NCI-H2171 (cell line): Measurements from ENCODE around the gene SMIM26.
"Not testable (repeated sequence)": the region's sequence is repeated elsewhere in the genome, so short reads cannot be mapped to it uniquely, and the experiment has no call there.

Experiments used
- DNase-seq: peaks from one replicate; lab custom pipeline; 2025; lab: John Stamatoyannopoulos, UW

The SMIM26 gene

GRCh38 chr20:18566892-18567738, at the start of gene SMIM26:
Gene SMIM26, plus strand, starts transcription at chr20:18567432. Its CDS starts 47 bp downstream, at chr20:18567479.
- peak; percentile 96 for DNase-seq

GRCh38 chr20:18522066-18522465, 45.2 kb upstream of the SMIM26 start:
- DNase-seq = not testable (repeated sequence)

GRCh38 chr20:18523066-18523465, 44.2 kb upstream of the SMIM26 start:
- no peak for DNase-seq

- DNase-seq = no peak
Observed at GRCh38 chr20:18524646-18525045, 42.6 kb upstream of the SMIM26 start.

- DNase-seq = not testable (repeated sequence)
Observed at GRCh38 chr20:18526761-18527160, 40.5 kb upstream of the SMIM26 start.

GRCh38 chr20:18527339-18527738, 39.9 kb upstream of the SMIM26 start:
- DNase-seq = no peak

- no peak for DNase-seq
Observed at GRCh38 chr20:18527836-18528235, 39.4 kb upstream of the SMIM26 start.

GRCh38 chr20:18529041-18529440, 38.2 kb upstream of the SMIM26 start:
- DNase-seq = no peak

GRCh38 chr20:18532626-18533025, 34.6 kb upstream of the SMIM26 start:
- DNase-seq = no peak

GRCh38 chr20:18533491-18533890, 33.7 kb upstream of the SMIM26 start:
- no peak for DNase-seq

- DNase-seq = no peak
Observed at GRCh38 chr20:18533978-18534644, 33.1 kb upstream of the SMIM26 start.

GRCh38 chr20:18537651-18538050, 29.6 kb upstream of the SMIM26 start:
- no peak for DNase-seq

GRCh38 chr20:18541741-18542140, 25.5 kb upstream of the SMIM26 start:
- DNase-seq = no peak

GRCh38 chr20:18543216-18543615, 24.0 kb upstream of the SMIM26 start:
- no peak for DNase-seq

GRCh38 chr20:18543932-18544331, 23.3 kb upstream of the SMIM26 start:
- no peak for DNase-seq

- no peak for DNase-seq
Observed at GRCh38 chr20:18545566-18545965, 21.7 kb upstream of the SMIM26 start.

GRCh38 chr20:18548465-18548864, 18.8 kb upstream of the SMIM26 start:
- DNase-seq = no peak

GRCh38 chr20:18553746-18554145, 13.5 kb upstream of the SMIM26 start:
- DNase-seq = no peak

- DNase-seq = no peak
Observed at GRCh38 chr20:18567739-18568091, 483 bp downstream of the SMIM26 start.

GRCh38 chr20:18571009-18571408, 3.8 kb downstream of the SMIM26 start:
- no peak for DNase-seq

GRCh38 chr20:18571578-18571977, 4.3 kb downstream of the SMIM26 start:
- no peak for DNase-seq

GRCh38 chr20:18577942-18578341, 10.7 kb downstream of the SMIM26 start:
- DNase-seq = no peak

GRCh38 chr20:18578581-18578980, 11.3 kb downstream of the SMIM26 start:
- DNase-seq = no peak
